H1 (cell line): Measurements from ENCODE around the gene MRPL43. TPM values are rescaled to one million over a fixed set of nuclear protein-coding genes. Genes with fewer than 3 reads are reported as not detected.

Experiments
- CTCF ChIA-PET: fragments of 300-600 bp; sonication (Branson Sonifier 250); formaldehyde crosslinking; loops from one replicate; lab custom pipeline; 2021; ENCODE audit not compliant: partially characterized antibody; lab: Charles Lee
- POLR2A ChIA-PET: fragments of 300-600 bp; sonication (Branson Sonifier 250); formaldehyde crosslinking; loops from one replicate; lab custom pipeline; 2021; ENCODE audit warnings: inconsistent platforms; ENCODE audit not compliant: partially characterized antibody; lab: Charles Lee
- DNase-seq, 2 experiments: peaks; one replicate each; pipeline versions ENCODE4 v3.0.0 to v3.0.0-alpha.2; 2010 to 2022; ENCODE audit warnings: low spot score in 2 of 2, low read depth in 1 of 2, mixed read lengths in 1 of 2
- FAIRE-seq: peaks from 2 replicates; lab custom pipeline; 2011; peaks lifted over from hg19 to GRCh38; lab: Jason Lieb, UNC
- H2AFZ ChIP-seq: 2 replicates; pipeline ENCODE4 v1.8.1; 2012; ENCODE audit warnings: low read length, inconsistent platforms
- H2AK5ac ChIP-seq: 2 replicates; pipeline ENCODE4 v1.6.1; 2013; ENCODE audit warnings: low read depth, low read length
- H2BK120ac ChIP-seq: replicated peaks from 2 replicates; pipeline ENCODE3; 2013; ENCODE audit warnings: low read depth, low read length, inconsistent platforms
- H2BK12ac ChIP-seq: 2 replicates; pipeline ENCODE4 v1.6.1; 2013; ENCODE audit warnings: low read depth, low read length
- H2BK15ac ChIP-seq: 2 replicates; pipeline ENCODE4 v1.6.1; 2013; ENCODE audit warnings: low read length
- H2BK20ac ChIP-seq: 2 replicates; pipeline ENCODE4 v1.6.1; 2013; ENCODE audit warnings: low read length
- H2BK5ac ChIP-seq: 2 replicates; pipeline ENCODE4 v1.6.1; 2013; ENCODE audit warnings: low read depth, low read length
- H3K14ac ChIP-seq: 2 replicates; pipeline ENCODE4 v1.6.1; 2013; ENCODE audit warnings: inconsistent platforms; ENCODE audit not compliant: insufficient read length
- H3K18ac ChIP-seq: 2 replicates; pipeline ENCODE4 v1.6.1; 2013; ENCODE audit warnings: low read length; ENCODE audit errors: extremely low read depth
- H3K23ac ChIP-seq: 2 replicates; pipeline ENCODE4 v1.6.1; 2013; ENCODE audit warnings: inconsistent platforms; ENCODE audit not compliant: insufficient read length
- H3K23me2 ChIP-seq: 2 replicates; pipeline ENCODE4 v1.6.1; 2013; ENCODE audit warnings: low read depth, low read length
- H3K27ac ChIP-seq: 2 replicates; pipeline ENCODE4 v1.6.1; 2011; ENCODE audit warnings: low read depth, low read length, inconsistent platforms
- H3K27me3 ChIP-seq, 4 experiments: replicated peaks in 1 of 4; 1 replicate in 1 of 4; 2 replicates in 3 of 4; pipeline versions ENCODE4 v1.6.1 to v1.8.1; 2011 to 2013; ENCODE audit warnings: low read length in 3 of 4, mild to moderate bottlenecking in 3 of 4, inconsistent platforms in 2 of 4, mixed read lengths in 2 of 4, moderate library complexity in 1 of 4; ENCODE audit not compliant: control insufficient read depth in 3 of 4, insufficient read depth in 3 of 4; ENCODE audit errors: extremely low read depth in 1 of 4
- H3K36me3 ChIP-seq, 4 experiments: 2 replicates each; pipeline versions ENCODE4 v1.6.1 to v1.8.1; 2011 to 2013; ENCODE audit warnings: mild to moderate bottlenecking in 4 of 4, low read length in 3 of 4, moderate library complexity in 2 of 4, control low read depth in 1 of 4, inconsistent platforms in 1 of 4; ENCODE audit not compliant: insufficient read depth in 4 of 4, control insufficient read depth in 2 of 4
- H3K4ac ChIP-seq: replicated peaks from 2 replicates; pipeline ENCODE3; 2013; ENCODE audit warnings: low read length, low read depth, mixed read lengths, inconsistent platforms; ENCODE audit not compliant: insufficient read length
- H3K4me1 ChIP-seq, 4 experiments: replicated peaks in 1 of 4; 1 replicate in 1 of 4; 2 replicates in 3 of 4; pipeline versions ENCODE4 v1.6.1 to v1.8.1; 2011 to 2013; ENCODE audit warnings: low read length in 3 of 4, inconsistent platforms in 2 of 4, mixed read lengths in 1 of 4; ENCODE audit not compliant: insufficient read depth in 4 of 4, control insufficient read depth in 3 of 4
- H3K4me2 ChIP-seq, 2 experiments: 2 replicates each; pipeline versions ENCODE4 v1.6.1 to v1.8.1; 2011 to 2013; ENCODE audit warnings: low read depth in 2 of 2, low read length in 2 of 2, control low read depth in 1 of 2, inconsistent platforms in 1 of 2, mild to moderate bottlenecking in 1 of 2; ENCODE audit not compliant: insufficient read depth in 1 of 2
- H3K4me3 ChIP-seq, 4 experiments: fragments of 200-600, 300-600 bp in 1 of 4; sonication (generic), shearing (Covaris generic), sonication (Bioruptor Twin) in 1 of 4; 2 replicates each; pipeline versions ENCODE4 v1.5.1 to v1.8.1; 2011 to 2016; ENCODE audit warnings: low read length in 4 of 4, low read depth in 3 of 4, control low read depth in 2 of 4, inconsistent platforms in 2 of 4, mild to moderate bottlenecking in 2 of 4, mixed read lengths in 1 of 4, moderate library complexity in 1 of 4; ENCODE audit not compliant: insufficient read depth in 2 of 4; ENCODE audit errors: extremely low read depth in 1 of 4
- H3K56ac ChIP-seq: replicated peaks from 2 replicates; pipeline ENCODE3; 2013; ENCODE audit warnings: low read depth, mild to moderate bottlenecking, mixed read lengths, low read length, inconsistent platforms; ENCODE audit not compliant: insufficient read length
- H3K79me1 ChIP-seq: 2 replicates; pipeline ENCODE4 v1.6.1; 2013; ENCODE audit warnings: low read depth, low read length, control low read depth
- H3K79me2 ChIP-seq, 2 experiments: 2 replicates each; pipeline versions ENCODE4 v1.6.1 to v1.8.1; 2012 to 2013; ENCODE audit warnings: low read length in 2 of 2, mild to moderate bottlenecking in 2 of 2, inconsistent platforms in 1 of 2; ENCODE audit not compliant: insufficient read depth in 2 of 2, control insufficient read depth in 1 of 2
- H3K9ac ChIP-seq, 4 experiments: replicated peaks in 1 of 4; 1 replicate in 1 of 4; 2 replicates in 3 of 4; pipeline versions ENCODE4 v1.6.1 to v1.8.1; 2011 to 2013; ENCODE audit warnings: low read depth in 3 of 4, low read length in 3 of 4, control low read depth in 2 of 4, mild to moderate bottlenecking in 2 of 4, moderate library complexity in 2 of 4, inconsistent platforms in 1 of 4; ENCODE audit errors: extremely low read depth in 1 of 4
- H3K9me3 ChIP-seq, 2 experiments: 2 replicates each; pipeline versions ENCODE4 v1.6.1 to v1.8.1; 2012 to 2013; ENCODE audit warnings: mild to moderate bottlenecking in 2 of 2, moderate library complexity in 2 of 2, control low read depth in 1 of 2, inconsistent platforms in 1 of 2, low read depth in 1 of 2, low read length in 1 of 2, mixed read lengths in 1 of 2; ENCODE audit not compliant: insufficient read depth in 2 of 2
- H4K20me1 ChIP-seq, 2 experiments: replicated peaks in 1 of 2; 2 replicates each; pipeline versions ENCODE3 to v1.8.1; 2011 to 2013; ENCODE audit warnings: inconsistent platforms in 2 of 2, low read length in 2 of 2, mild to moderate bottlenecking in 1 of 2; ENCODE audit not compliant: insufficient read depth in 2 of 2, control insufficient read depth in 1 of 2
- H4K5ac ChIP-seq: 2 replicates; pipeline ENCODE4 v1.6.1; 2013; ENCODE audit warnings: low read length, low read depth, mixed read lengths, inconsistent platforms; ENCODE audit not compliant: insufficient read length
- H4K8ac ChIP-seq: 2 replicates; pipeline ENCODE4 v1.8.0; 2013; ENCODE audit warnings: mild to moderate bottlenecking, moderate library complexity, low read length, inconsistent platforms; ENCODE audit not compliant: insufficient read depth; ENCODE audit errors: extremely low read depth
- H4K91ac ChIP-seq: replicated peaks from 2 replicates; pipeline ENCODE3; 2013; ENCODE audit warnings: low read length, mixed read lengths, inconsistent platforms; ENCODE audit not compliant: insufficient read length
- POLR2A ChIP-seq, 2 experiments: IDR thresholded peaks; 1 replicate in 1 of 2; 2 replicates in 1 of 2; pipeline ENCODE4 v1.6.1; 2011; ENCODE audit warnings: low read depth in 2 of 2, low read length in 2 of 2, mild to moderate bottlenecking in 2 of 2; ENCODE audit errors: control extremely low read depth in 1 of 2
- polyA plus RNA-seq, 7 experiments: library from polyadenylated mRNA; depleted of rRNA in 3 of 7; stranded (reverse) in 5 of 7; unstranded in 2 of 7; fragments of >200 nt in 5 of 7; fragments of 200-250 nt in 2 of 7; gene quantifications; 1 replicate in 5 of 7; 2 replicates in 1 of 7; 4 replicates in 1 of 7; pipeline versions ENCODE4 v1.2.1 to v1.2.3, GENCODE V29; 2011 to 2013; ENCODE audit warnings: missing spikeins in 2 of 7, mixed read lengths in 2 of 7
- total RNA-seq: library from RNA; stranded (reverse); fragmentation: NEBNext Ultra II Directional; extraction: Animal tissue kit (Norgen Biotek cat#: 25700); gene quantifications from 2 replicates; pipeline ENCODE4 v1.2.1, GENCODE V29; 2021

Gene MRPL43
- total and polyA plus RNA-seq, 2 of the 8 experiments (the other 6 are each of a cell fraction or from before 2014, with no cell fraction given), result 74.1 to 149 TPM

GRCh38 chr10:100960251-100960650 is 27.0 kb downstream of the MRPL43 start:
- CTCF ChIA-PET, result interaction anchor here (0.7 kb wide), 1 partner anchor 78 kb away, joined by 3 read pairs; no protein-coding TSS in a partner anchor
- no peak overlapping the region for H4K5ac ChIP-seq

More at GRCh38 chr10:100960251-100960650, 27.0 kb downstream of the MRPL43 start:
- DNase-seq, result no peak
- Histone ChIP-seq H2BK12ac (no peak overlapping the region), H3K79me2 (no peaks in the 10 kb centered on the region), H3K4me1 (no peaks in the 10 kb centered on the region), H3K9ac (no peak overlapping the region), H3K36me3 (peaks cover 2 to 43% (median 6%) of the 10 kb centered on the region in 4 experiments; a peak in 4 of 8 replicates), H3K27me3 (no peaks in the 10 kb centered on the region), H3K14ac (no peak overlapping the region), H3K23ac (no peak overlapping the region), H4K20me1 (no peaks in the 10 kb centered on the region), H2BK120ac (no peak overlapping the region), H2BK5ac (no peak overlapping the region), H3K27ac (no peak overlapping the region), H2BK15ac (no peak overlapping the region), H4K8ac (no peak overlapping the region), H3K9me3 (no peaks in the 10 kb centered on the region), H3K18ac (no peak overlapping the region), H2BK20ac (no peak overlapping the region), H4K91ac (no peak overlapping the region), H3K4me2 (no peak overlapping the region), H3K4ac (no peak overlapping the region), H3K79me1 (no peaks in the 10 kb centered on the region), H2AK5ac (no peak overlapping the region), H3K4me3 (no peak overlapping the region), H3K56ac (no peak overlapping the region), H3K23me2 (no peaks in the 10 kb centered on the region), H2AFZ (no peak overlapping the region)
- no peak for FAIRE-seq
- POLR2A ChIA-PET, result no interaction called here
- TF ChIP-seq POLR2A (IDR thresholded peaks at IDR 0.05; ENCODE audit: control extremely low read depth in 1 of 2, low read depth in 2 of 2, low read length in 2 of 2), result no peak
